ENCODE data around the gene DAPK1.
A peak's percentile ranks its signal among the peaks of the same experiment; 100 is the strongest.

DAPK1 gene

DNA sequence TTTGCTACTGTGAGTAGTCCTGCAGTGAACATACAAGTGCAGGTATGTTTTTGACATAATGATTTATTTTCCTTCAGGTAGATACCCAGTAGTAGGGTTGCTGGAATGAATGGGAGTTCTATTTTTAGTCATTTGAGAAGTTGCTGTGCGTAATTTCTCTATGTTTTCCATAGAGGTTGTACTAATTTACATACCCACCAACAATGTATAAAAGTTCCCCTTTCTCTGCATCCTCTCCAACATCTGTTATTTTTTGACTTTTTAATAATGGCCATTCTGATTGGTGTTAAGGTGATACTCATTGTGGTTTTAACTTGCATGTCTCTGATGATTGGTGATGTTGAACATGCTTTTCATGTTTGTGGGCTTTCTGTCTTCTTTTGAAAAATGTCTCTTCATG is 163.6 kb downstream of the DAPK1 start:
- H3K36me3 ChIP-seq, result peaks cover 0 to 51% (median 0%) of the 10 kb centered on the region in 11 experiments; a peak in 4 of 22 replicates
- H3K9ac ChIP-seq, result no peak overlapping the region
- TF ChIP-seq Cebpa-rat (IDR thresholded peaks at IDR 0.05), result no peak
- peak overlapping the region in 1 of 11 experiments; percentile 34; a peak in 1 of 22 replicates for H3K27ac ChIP-seq
- H4K20me1 ChIP-seq, result no peaks in the 10 kb centered on the region
- no peaks in the 10 kb centered on the region for H3K27me3 ChIP-seq
- H3K9me3 ChIP-seq (replicated peaks in 1 of 11), result peaks cover 0 to 26% (median 0%) of the 10 kb centered on the region in 11 experiments; a peak in 6 of 22 replicates
- peaks cover 0 to 54% (median 0%) of the 10 kb centered on the region in 10 experiments; a peak in 6 of 20 replicates for H3K4me1 ChIP-seq
- peak overlapping the region in 2 of 11 experiments; percentile 41 to 65; a peak in 4 of 22 replicates for H3K4me2 ChIP-seq
- no peak overlapping the region for H3K4me3 ChIP-seq

DNA sequence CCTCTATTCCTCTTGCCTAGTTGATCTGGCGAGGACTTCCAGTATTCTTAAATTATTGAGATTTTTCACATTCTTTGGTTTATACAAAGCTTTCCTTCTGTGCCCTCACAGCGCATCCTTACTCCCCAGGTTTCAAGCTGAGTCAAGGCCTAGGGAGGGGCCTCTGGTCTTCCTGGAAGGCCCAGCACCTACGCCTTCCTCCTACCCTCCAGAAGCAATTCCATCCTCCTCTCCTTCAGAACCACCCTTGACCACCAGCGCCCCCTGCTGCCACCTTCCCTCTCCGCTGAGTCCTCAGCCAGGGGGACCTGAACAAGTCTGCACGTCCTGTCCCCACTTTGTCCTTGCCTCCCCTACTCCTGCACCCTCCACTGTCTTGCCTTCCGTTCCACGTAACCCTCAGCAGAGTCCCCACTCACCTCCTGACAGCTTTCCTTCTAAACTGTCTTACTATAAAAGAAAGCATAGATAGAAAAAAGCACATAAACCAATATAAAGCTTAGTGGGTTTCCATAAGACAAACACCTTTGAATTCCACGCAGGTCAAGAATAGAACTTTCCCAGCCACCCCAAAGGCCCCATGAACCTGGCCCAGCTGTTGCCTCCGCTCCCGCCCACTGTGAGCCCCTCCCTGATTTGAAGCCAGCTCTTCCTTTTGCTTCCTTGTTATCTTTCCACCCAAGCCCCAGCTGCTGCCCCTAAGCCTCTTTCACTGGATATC is 165.3 kb downstream of the DAPK1 start:
- Histone ChIP-seq H3K9ac (no peak overlapping the region), H3K36me3 (peaks cover 0 to 57% (median 0%) of the 10 kb centered on the region in 11 experiments; a peak in 4 of 22 replicates), H3K4me1 (peaks cover 0 to 37% (median 0%) of the 10 kb centered on the region in 10 experiments; a peak in 6 of 20 replicates), H3K27ac (no peak overlapping the region), H3K27me3 (no peaks in the 10 kb centered on the region), H3K4me2 (peak overlapping the region in 3 of 11 experiments; percentile 8 to 40 (median 26); a peak in 4 of 22 replicates), H4K20me1 (no peaks in the 10 kb centered on the region), H3K4me3 (no peak overlapping the region), H3K9me3 (replicated peaks in 1 of 11) (peaks cover 9 to 43% (median 14%) of the 10 kb centered on the region in 11 experiments)
- TF ChIP-seq Cebpa-rat (IDR thresholded peaks at IDR 0.05), result no peak

DNA sequence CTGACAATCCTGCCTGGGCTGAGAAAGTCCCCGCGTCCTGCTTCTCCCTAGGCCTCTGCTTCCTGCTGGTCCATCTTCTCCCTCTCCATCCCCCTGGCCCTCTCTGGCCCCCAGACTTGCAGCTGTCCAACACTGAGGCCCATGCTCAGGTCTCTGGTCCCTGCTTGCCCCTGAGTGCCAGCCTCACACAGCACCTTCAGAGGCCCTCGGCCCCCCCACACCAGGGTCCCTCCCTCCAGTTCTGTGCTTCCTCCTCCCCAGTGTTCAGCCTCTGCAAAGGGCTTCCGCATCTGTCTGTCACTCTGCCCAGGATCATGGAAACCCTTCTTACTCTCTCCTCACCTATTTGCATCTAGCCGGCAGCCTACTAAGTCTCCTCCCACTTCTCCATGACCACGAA is 165.9 kb downstream of the DAPK1 start:
- no peaks in the 10 kb centered on the region for H4K20me1 ChIP-seq
- TF ChIP-seq Cebpa-rat (IDR thresholded peaks at IDR 0.05), result no peak
- H3K27me3 ChIP-seq, result no peaks in the 10 kb centered on the region
- no peak overlapping the region for H3K27ac ChIP-seq
- no peak overlapping the region for H3K9ac ChIP-seq
- 0 out of 22 replicates have a peak overlapping the region, but pooled peaks of 1 of the 11 experiments have one; percentile 26 for H3K4me2 ChIP-seq
- no peak overlapping the region for H3K4me3 ChIP-seq
- H3K9me3 ChIP-seq (replicated peaks in 1 of 11), result peaks cover 9 to 47% (median 14%) of the 10 kb centered on the region in 11 experiments
- peaks cover 0 to 57% (median 0%) of the 10 kb centered on the region in 11 experiments; a peak in 4 of 22 replicates for H3K36me3 ChIP-seq
- H3K4me1 ChIP-seq, result peaks cover 0 to 32% (median 0%) of the 10 kb centered on the region in 10 experiments; a peak in 6 of 20 replicates

DNA sequence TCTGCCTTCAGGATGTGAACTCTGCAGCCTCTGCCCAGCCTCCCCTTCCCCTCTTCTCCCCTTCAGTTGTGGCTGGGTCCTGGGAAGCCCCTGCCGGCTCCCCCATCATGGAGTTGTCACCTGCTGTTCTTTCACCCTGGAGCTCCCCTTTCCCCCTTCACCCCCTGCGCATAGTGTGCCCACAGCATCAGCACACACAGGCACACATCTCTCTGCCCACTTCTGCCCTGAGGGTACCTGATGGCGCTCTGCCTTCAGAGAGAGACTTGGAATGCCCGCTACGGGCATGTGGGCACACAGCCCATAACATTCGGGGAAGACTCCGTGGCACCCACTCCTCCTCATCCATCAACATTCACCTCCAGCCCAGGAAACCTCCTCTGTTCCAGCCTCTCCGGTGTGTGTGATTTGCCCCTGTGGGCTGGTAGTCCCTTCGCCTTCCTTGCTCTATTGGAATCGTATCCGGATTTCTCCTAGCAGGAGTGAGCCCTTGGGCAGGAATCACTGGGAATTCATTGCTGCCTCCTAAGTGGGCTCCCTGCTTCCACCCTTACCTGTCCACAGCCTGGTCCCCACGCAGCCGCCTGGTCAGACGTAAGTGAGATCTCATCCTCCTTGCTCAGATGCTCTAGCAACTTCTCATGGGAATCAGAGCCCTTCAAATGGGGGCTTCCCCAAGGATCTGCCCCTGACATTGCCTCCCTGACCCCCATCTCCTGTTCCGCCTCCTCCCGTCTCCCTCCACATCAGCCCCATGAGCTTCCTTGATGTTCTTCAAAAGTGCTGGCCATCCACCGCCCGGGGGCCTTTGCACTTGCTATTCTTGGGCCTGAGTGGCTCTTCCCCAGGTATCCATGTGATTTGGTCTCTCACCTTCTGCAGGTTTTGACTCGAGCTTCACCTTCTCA is 166.7 kb downstream of the DAPK1 start:
- peaks cover 0 to 52% (median 0%) of the 10 kb centered on the region in 11 experiments; a peak in 4 of 22 replicates for H3K36me3 ChIP-seq
- no peak overlapping the region for H3K9ac ChIP-seq
- H3K9me3 ChIP-seq (replicated peaks in 1 of 11), result peaks cover 9 to 47% (median 14%) of the 10 kb centered on the region in 11 experiments
- no peak overlapping the region for H3K4me2 ChIP-seq
- no peak overlapping the region for H3K4me3 ChIP-seq
- H3K27me3 ChIP-seq, result no peaks in the 10 kb centered on the region
- H4K20me1 ChIP-seq, result no peaks in the 10 kb centered on the region
- no peak overlapping the region for H3K27ac ChIP-seq
- no peak for TF ChIP-seq Cebpa-rat (IDR thresholded peaks at IDR 0.05)
- H3K4me1 ChIP-seq, result peaks cover 0 to 32% (median 0%) of the 10 kb centered on the region in 10 experiments; a peak in 6 of 20 replicates

DNA sequence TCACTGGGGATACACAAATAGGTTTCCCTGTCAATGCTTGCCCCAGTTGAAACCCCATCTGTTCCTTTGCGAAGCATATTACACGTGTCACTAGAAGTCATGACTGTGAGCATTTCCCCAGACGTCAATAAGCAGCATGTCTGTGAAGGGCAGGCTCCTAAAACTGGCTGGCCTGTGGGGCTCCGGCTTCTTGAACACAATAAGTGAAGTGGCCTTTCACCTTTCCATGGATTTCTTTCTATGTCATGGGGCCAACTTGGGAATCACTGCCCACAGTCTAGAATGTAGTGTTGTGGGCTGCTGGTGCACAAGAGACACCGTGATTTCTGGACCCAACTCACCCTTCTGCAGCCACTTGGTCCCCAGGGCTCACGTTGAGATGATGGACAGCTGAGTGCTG is 167.8 kb downstream of the DAPK1 start:
- Histone ChIP-seq H3K4me2 (no peak overlapping the region), H4K20me1 (no peaks in the 10 kb centered on the region), H3K4me3 (no peak overlapping the region), H3K9me3 (replicated peaks in 1 of 11) (peaks cover 9 to 40% (median 14%) of the 10 kb centered on the region in 11 experiments), H3K4me1 (peaks cover 0 to 30% (median 0%) of the 10 kb centered on the region in 10 experiments; a peak in 6 of 20 replicates), H3K36me3 (peaks cover 0 to 49% (median 0%) of the 10 kb centered on the region in 11 experiments; a peak in 4 of 22 replicates), H3K27ac (no peak overlapping the region), H3K9ac (no peak overlapping the region), H3K27me3 (no peaks in the 10 kb centered on the region)
- TF ChIP-seq Cebpa-rat (IDR thresholded peaks at IDR 0.05), result no peak

DNA sequence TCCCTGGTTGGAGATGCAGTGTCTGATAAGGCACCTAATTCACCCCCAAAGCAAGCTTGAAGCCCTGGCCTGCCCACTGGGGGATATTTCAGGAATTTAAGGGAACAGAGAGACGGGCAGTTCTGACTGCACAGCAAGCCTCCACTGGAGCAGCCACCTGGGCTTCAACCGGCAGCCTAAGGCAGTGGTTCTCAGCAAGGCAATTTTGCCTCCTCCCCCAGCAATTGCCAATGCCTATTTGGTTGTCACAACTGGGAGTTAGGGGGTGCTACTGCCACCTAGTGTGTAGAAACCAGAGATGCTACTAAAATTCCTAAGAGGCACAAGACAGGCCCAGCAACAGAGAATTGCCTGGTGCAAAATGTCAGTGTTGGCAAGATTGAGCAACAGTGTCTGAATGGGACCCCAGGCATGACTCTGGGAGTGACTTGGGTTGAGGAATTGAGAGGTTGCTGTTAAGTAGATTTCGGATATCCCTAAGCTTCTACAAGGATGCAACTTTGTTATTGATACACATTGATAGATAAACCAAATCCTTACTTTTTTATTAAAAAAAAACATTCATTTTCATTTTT is 169.6 kb downstream of the DAPK1 start:
- peaks cover 9 to 32% (median 14%) of the 10 kb centered on the region in 11 experiments for H3K9me3 ChIP-seq (replicated peaks in 1 of 11)
- H4K20me1 ChIP-seq, result no peaks in the 10 kb centered on the region
- H3K36me3 ChIP-seq, result peaks cover 0 to 50% (median 0%) of the 10 kb centered on the region in 11 experiments; a peak in 4 of 22 replicates
- H3K4me3 ChIP-seq, result no peak overlapping the region
- no peak overlapping the region for H3K9ac ChIP-seq
- TF ChIP-seq Cebpa-rat (IDR thresholded peaks at IDR 0.05), result no peak
- H3K27me3 ChIP-seq, result no peaks in the 10 kb centered on the region
- H3K4me1 ChIP-seq, result peaks cover 0 to 13% (median 0%) of the 10 kb centered on the region in 10 experiments; a peak in 6 of 20 replicates
- H3K27ac ChIP-seq, result no peak overlapping the region
- no peak overlapping the region for H3K4me2 ChIP-seq

DNA sequence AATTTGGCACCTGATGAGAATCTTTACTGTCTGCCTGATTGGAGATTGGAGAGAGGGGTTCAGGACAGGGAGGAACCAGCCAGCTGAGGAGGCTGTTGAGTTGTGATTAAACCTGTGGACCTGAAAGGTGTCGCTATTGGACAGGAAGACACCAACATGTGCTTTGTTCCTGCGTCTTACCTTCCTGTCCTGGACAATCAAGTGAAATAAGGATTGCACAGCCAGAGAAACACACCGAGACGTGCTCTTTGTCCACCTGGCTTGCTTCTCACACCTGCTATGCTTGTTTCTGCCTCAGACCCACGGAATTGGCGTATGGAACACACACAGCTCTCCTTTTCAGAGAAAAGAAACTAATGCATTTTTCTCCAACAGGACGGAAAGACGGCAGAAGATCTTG is 170.6 kb downstream of the DAPK1 start:
- Histone ChIP-seq H3K4me1 (peaks cover 0 to 4% (median 0%) of the 10 kb centered on the region in 10 experiments; a peak in 3 of 20 replicates), H3K9ac (no peak overlapping the region), H3K36me3 (peaks cover 0 to 50% (median 0%) of the 10 kb centered on the region in 11 experiments; a peak in 4 of 22 replicates), H3K4me2 (no peak overlapping the region), H3K4me3 (no peak overlapping the region), H3K9me3 (replicated peaks in 1 of 11) (peaks cover 9 to 32% (median 14%) of the 10 kb centered on the region in 11 experiments), H3K27ac (no peak overlapping the region), H4K20me1 (no peaks in the 10 kb centered on the region), H3K27me3 (no peaks in the 10 kb centered on the region)
- TF ChIP-seq Cebpa-rat (IDR thresholded peaks at IDR 0.05), result no peak

DNA sequence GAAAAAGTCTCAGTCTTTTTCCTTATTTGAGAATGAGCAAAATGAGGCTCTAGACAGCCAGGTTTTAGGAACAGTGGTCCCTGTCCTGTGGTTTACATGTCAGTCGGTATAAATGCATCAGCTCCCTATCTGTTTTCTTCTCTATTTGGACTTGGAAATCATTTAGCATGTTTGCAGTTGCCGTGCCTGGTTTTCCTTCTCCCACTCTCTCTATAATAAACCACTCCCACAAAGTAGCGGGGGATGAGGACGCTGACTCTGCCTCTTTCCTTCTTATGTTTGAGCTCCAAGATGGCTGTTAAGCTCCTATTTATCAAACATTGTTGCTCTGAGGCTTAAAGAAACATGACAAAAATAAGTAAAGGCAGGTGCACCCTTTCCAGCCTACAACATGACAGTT is 171.1 kb downstream of the DAPK1 start:
- 0 out of 20 replicates have a peak, but pooled peaks cover 0 to 4% (median 0%) of the 10 kb centered on the region in 10 experiments for H3K4me1 ChIP-seq
- H3K4me3 ChIP-seq, result no peak overlapping the region
- no peak overlapping the region for H3K4me2 ChIP-seq
- H3K27me3 ChIP-seq, result no peaks in the 10 kb centered on the region
- peaks cover 0 to 50% (median 0%) of the 10 kb centered on the region in 11 experiments; a peak in 4 of 22 replicates for H3K36me3 ChIP-seq
- no peak overlapping the region for H3K27ac ChIP-seq
- no peak overlapping the region for H3K9ac ChIP-seq
- no peaks in the 10 kb centered on the region for H4K20me1 ChIP-seq
- peaks cover 9 to 32% (median 14%) of the 10 kb centered on the region in 11 experiments for H3K9me3 ChIP-seq (replicated peaks in 1 of 11)
- no peak for TF ChIP-seq Cebpa-rat (IDR thresholded peaks at IDR 0.05)

Measured in BLaER1 treated with 17β-estradiol and CSF1 and Interleukin-3, amounts not matched to agents 10 nM and 100 nM (cell line).